ENCODE data around the gene MX2. TPM values are rescaled to one million over a fixed set of nuclear protein-coding genes. Genes with fewer than 3 reads are reported as not detected.

MX2 gene
- 8.9 TPM in 2 replicates for total RNA-seq (2021; fragmentation: NEBNext Ultra II Directional; extraction: Animal tissue kit (Norgen Biotek cat#: 25700))
- 2.8 and 3.1 TPM in 2 replicates for polyA plus RNA-seq (2011; rRNA removed)
- polyA plus RNA-seq (2011; cell fraction: cytosol; rRNA removed), result 3.1 TPM
- polyA plus RNA-seq (2011; cell fraction: nucleus; rRNA removed), result 4.0 TPM
- polyA plus RNA-seq (2012, experiment 1 of 2), result 3.9 to 5.5 TPM (median 4.9 TPM) in 4 replicates
- polyA plus RNA-seq (2012, experiment 2 of 2), result 0.91 TPM
- 3.6 TPM for polyA plus RNA-seq (2013, experiment 1 of 2)
- polyA plus RNA-seq (2013, experiment 2 of 2), result 4.0 TPM
- polyA minus RNA-seq (2011; rRNA and poly(A)+ RNA removed), result 4.2 and 5.6 TPM in 2 replicates
- polyA minus RNA-seq (2011; cell fraction: cytosol; rRNA and poly(A)+ RNA removed), result 1.5 TPM
- polyA minus RNA-seq (2011; cell fraction: nucleus; rRNA and poly(A)+ RNA removed), result 6.6 TPM
- long read RNA-seq, experiment 1, partial matches to known transcripts, result 0 of 1 reads
- long read RNA-seq, experiment 1, other reads (novel, unspliced or antisense), result 0 of 1 reads
- long read RNA-seq, experiment 2, result 0 reads

DNA sequence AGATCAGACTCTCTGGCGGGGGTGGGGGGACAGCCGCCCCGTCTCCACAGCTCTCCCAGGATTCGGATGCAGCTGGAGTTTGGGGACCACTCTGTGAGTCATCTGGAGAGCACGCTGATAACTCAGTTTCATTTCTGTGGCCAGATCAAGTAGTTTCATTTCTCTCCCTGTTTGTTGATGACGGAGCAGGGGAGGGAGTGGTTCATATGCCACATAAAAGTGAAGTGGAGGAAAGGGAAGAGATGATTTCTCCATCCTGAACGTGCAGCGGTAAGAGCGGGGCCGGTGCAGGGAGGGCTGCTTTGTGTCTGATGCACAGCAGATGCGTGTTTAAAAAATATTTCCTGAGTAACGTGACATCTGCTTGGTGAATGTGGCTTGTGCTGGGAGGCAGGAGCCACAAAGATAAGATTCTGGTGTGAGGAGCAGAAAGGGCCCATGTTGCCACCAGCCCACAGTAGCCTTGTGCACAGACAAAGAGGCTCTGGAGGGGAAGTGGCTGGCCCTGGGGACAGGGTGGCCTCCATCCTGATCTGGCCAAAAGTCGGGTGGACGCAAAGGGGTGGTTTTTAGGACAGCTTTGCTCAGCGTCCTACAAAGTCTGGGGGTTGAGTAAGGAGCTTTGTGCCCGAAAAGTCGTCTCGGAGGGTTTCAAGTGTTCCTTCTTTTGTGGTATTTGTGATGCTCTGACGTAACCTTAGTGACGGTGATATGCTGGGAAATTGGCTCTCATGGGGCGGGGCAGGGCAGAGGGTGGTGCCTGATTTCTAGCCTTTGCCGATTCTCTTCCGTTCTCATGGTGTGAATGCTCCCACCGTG lies at the start of gene MX2:
TSS of gene MX2 (plus strand) at position 242 of the 819 bp plus-strand sequence. CDS start 14,880 bp downstream, outside the sequence.
- Histone ChIP-seq H3K9ac (replicated peaks in 1 of 4; ENCODE audit: extremely low read depth in 1 of 4, low read depth in 3 of 4, low read length in 3 of 4) (no peak within 1 kb of the TSS), H3K27ac (ENCODE audit: low read depth, low read length) (no peak within 1 kb of the TSS), H3K56ac (replicated peaks; ENCODE audit: insufficient read length, low read depth, low read length) (no peak within 1 kb of the TSS), H3K27me3 (replicated peaks in 1 of 4; ENCODE audit: control insufficient read depth in 3 of 4, extremely low read depth in 1 of 4, insufficient read depth in 3 of 4, low read length in 3 of 4) (no peaks in the 10 kb centered on the region; a peak in 2 of 7 replicates), H3K9me3 (ENCODE audit: insufficient read depth in 2 of 2, low read depth in 1 of 2, low read length in 1 of 2) (no peaks in the 10 kb centered on the region), H3K14ac (ENCODE audit: insufficient read length) (no peak within 1 kb of the TSS), H3K4me2 (ENCODE audit: insufficient read depth in 1 of 2, low read depth in 2 of 2, low read length in 2 of 2) (no peak within 1 kb of the TSS), H2BK12ac (ENCODE audit: low read depth, low read length) (no peak within 1 kb of the TSS; the same call in 1 of the 2 replicates), H4K8ac (ENCODE audit: extremely low read depth, insufficient read depth, low read length) (peak within 1 kb of the TSS; percentile 45; the same call in 1 of the 2 replicates), H3K79me1 (ENCODE audit: low read depth, low read length) (no peaks in the 10 kb centered on the region), H2BK20ac (ENCODE audit: low read length) (0 out of 2 replicates have a peak within 1 kb of the TSS, but pooled peaks have one; percentile 48), H4K5ac (ENCODE audit: insufficient read length, low read depth, low read length) (no peak within 1 kb of the TSS), H3K36me3 (ENCODE audit: control insufficient read depth in 2 of 4, insufficient read depth in 4 of 4, low read length in 3 of 4) (no peaks in the 10 kb centered on the region), H3K18ac (ENCODE audit: extremely low read depth, low read length) (no peak within 1 kb of the TSS), H2BK120ac (replicated peaks; ENCODE audit: low read depth, low read length) (no peak within 1 kb of the TSS), H2AFZ (ENCODE audit: low read length) (peak within 1 kb of the TSS; percentile 27; the same call in 1 of the 2 replicates), H3K79me2 (ENCODE audit: control insufficient read depth in 1 of 2, insufficient read depth in 2 of 2, low read length in 2 of 2) (no peaks in the 10 kb centered on the region), H2BK15ac (ENCODE audit: low read length) (no peak within 1 kb of the TSS), H3K4ac (replicated peaks; ENCODE audit: insufficient read length, low read depth, low read length) (no peak within 1 kb of the TSS), H2AK5ac (ENCODE audit: low read depth, low read length) (no peak within 1 kb of the TSS), H2BK5ac (ENCODE audit: low read depth, low read length) (no peak within 1 kb of the TSS), H3K23me2 (ENCODE audit: low read depth, low read length) (no peaks in the 10 kb centered on the region), H4K91ac (replicated peaks; ENCODE audit: insufficient read length, low read length) (no peak within 1 kb of the TSS), H3K4me3 (ENCODE audit: extremely low read depth in 1 of 4, insufficient read depth in 2 of 4, low read depth in 3 of 4, low read length in 4 of 4) (no peak within 1 kb of the TSS), H4K20me1 (replicated peaks in 1 of 2; ENCODE audit: control insufficient read depth in 1 of 2, insufficient read depth in 2 of 2, low read length in 2 of 2) (no peaks in the 10 kb centered on the region), H3K4me1 (replicated peaks in 1 of 4; ENCODE audit: control insufficient read depth in 3 of 4, insufficient read depth in 4 of 4, low read length in 3 of 4) (peaks cover 0 to 6% (median 4%) of the 10 kb centered on the region in 4 experiments; a peak in 4 of 7 replicates), H3K23ac (ENCODE audit: insufficient read length) (no peak within 1 kb of the TSS)
- ChIA-PET CTCF (ENCODE audit: partially characterized antibody) (interaction anchor here (1.0 to 9.6 kb wide), 6 partner anchors 9 to 148 kb away, joined by 3 to 72 read pairs (median 4); no protein-coding TSS in a partner anchor), POLR2A (ENCODE audit: partially characterized antibody) (interaction anchor here (1.8 kb wide), 1 partner anchor 8 kb away, joined by 6 read pairs; no protein-coding TSS in a partner anchor)
- no peak for FAIRE-seq
- no peak for TF ChIP-seq PHF8 (conservative IDR thresholded peaks at IDR 0.05; ENCODE audit: low read depth, low read length)
- no peak for TF ChIP-seq HDAC2 (IDR thresholded peaks at IDR 0.05; ENCODE audit: borderline replicate concordance in 1 of 2, low read depth in 2 of 2, low read length in 2 of 2)
- TF ChIP-seq CBX5 (IDR thresholded peaks at IDR 0.05; ENCODE audit: low read depth, low read length), result no peak
- no peak for TF ChIP-seq BACH1 (IDR thresholded peaks at IDR 0.05; ENCODE audit: low read length)
- WGBS, 2 experiments (ENCODE audit: extremely low coverage in 1 of 2, insufficient coverage in 1 of 2, insufficient read length in 1 of 2, insufficient replicate concordance in 2 of 2, low coverage in 1 of 2, low lambda C conversion rate in 2 of 2, missing lambda C conversion rate in 1 of 2), result 87% methylated on average over 24 of the region's 24 CpGs; no CpG with 5 or more reads in 1 of the 2 experiments
- no peak for DNase-seq (ENCODE audit: low read depth in 1 of 2, low spot score in 2 of 2)
